CD4-positive, alpha-beta T cell treated with Interleukin-2 at 100 ng/mL for 4 hours (primary cell): ENCODE measurements around the gene PROKR2.

ENCODE experiments used
- DNase-seq: peaks from one replicate; pipeline ENCODE4 v3.0.0-alpha.2; 2020; ENCODE audit warnings: low spot score

Gene PROKR2

DNA sequence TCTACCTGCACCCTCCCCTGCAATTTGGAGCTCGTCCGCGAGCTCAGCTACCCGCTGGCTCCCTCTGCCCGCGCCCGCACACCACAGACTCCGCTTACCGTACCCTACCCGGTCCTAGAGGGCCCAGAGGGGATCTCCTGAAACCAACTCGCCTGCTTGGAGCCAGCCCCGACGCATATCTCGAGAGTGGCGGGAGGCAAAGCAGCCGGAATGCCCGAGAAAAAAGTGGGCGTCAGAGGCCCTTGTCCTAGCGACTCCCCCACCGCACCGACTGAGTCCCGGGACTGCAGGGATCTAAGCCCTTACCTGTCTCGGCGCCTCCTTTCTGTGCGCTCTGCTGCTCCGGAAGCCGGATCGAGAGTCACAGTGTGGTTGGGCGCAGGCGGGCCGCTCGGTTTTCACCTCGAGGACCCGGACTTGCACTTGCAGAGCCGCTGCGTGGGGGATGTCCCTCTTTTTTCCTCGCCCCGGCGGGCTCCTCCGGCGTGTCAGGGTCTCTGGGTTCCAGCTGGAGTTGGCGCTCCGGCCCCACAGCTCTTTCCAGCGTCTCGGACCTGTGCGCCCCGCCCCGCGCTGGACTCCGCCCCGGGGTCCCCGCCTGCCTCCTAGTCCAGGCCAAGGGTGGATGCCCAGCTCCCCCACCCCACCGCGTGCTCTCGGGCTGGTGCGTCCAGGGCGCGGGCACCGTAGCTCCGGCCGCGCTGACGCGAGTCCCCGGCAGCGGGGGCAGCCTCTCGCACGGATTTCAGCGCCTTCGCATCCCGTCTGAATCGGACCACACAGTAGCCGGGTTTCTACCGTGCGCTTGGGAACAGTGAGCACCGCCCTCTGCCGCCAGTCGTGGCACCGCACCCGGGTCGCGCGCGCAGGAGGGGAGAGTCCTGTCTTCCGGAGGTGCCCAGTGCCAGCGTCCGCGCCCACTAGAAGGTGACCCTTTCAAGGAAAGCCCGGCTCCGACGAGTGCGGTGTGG, at the start of gene PROKR2:
Gene PROKR2, minus strand, starts transcription at position 767 of the 971 bp plus-strand sequence. CDS start 2,585 bp downstream, outside the sequence.
- no peak for DNase-seq

- DNase-seq = no peak
Measured at GRCh38 chr20:5364997-5365597, 48.3 kb upstream of the PROKR2 start.

DNA sequence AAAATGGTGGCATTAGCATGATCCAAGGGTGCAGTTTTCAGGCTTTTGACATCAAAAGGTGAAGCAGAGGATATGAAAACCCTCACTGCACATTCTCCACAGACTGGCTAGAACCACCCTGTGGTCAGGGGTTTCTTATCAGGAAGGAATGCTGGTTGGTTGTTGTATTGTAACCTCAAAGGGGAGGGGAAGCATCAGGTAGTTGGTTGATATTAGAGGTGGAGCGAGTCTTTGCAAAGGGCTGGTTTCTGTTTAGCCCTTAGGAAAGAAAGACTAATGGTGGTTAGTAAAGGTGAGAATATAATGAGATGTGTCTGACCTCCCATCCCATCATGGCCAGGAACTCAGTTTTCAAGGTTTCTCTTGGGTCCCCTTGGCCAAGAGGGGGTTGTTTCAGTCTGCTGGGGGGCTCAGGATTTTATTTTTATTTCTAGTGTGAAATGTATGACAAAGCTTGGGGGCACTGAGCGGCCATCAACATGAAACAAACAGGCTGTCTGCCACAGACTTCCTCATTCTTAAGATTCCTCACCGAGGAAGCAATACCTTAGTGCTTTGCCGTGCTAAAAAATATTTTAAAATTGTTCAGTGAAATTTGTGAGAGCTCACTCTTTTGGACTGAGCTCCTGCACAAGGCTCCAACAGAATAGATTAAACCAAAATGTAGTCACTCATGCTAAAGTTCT, 47.5 kb upstream of the PROKR2 start:
- DNase-seq = no peak

- no peak for DNase-seq
Measured at GRCh38 chr20:5362771-5363170, 46.0 kb upstream of the PROKR2 start.

DNA sequence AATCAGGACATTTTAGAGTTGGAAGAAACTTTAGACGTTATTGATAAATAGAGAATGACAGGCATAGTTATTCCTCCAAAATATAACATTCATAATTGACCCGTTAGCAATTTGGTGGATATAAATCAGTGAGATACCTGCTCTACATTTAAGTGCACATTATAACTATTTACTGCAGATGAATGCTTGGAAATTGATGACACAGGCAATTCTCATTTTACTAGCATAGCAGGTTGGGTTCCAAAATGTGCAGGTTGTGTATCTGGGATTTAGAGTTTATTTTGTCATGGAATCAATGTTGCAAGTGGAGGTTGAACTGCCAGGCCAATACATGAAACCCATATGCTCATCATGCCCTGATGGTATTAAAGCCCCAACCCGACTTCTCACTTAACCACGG, 44.4 kb upstream of the PROKR2 start:
- no peak for DNase-seq

- DNase-seq = no peak
Measured at GRCh38 chr20:5357946-5358345, 41.2 kb upstream of the PROKR2 start.

- DNase-seq = no peak
Measured at GRCh38 chr20:5356941-5357340, 40.2 kb upstream of the PROKR2 start.

- DNase-seq = no peak
Measured at GRCh38 chr20:5354901-5355300, 38.1 kb upstream of the PROKR2 start.

GRCh38 chr20:5353624-5354496, 37.1 kb upstream of the PROKR2 start:
- no peak for DNase-seq

- DNase-seq = no peak
Measured at GRCh38 chr20:5349448-5349847, 32.7 kb upstream of the PROKR2 start.

- DNase-seq = no peak
Measured at GRCh38 chr20:5342021-5342420, 25.3 kb upstream of the PROKR2 start.

DNA sequence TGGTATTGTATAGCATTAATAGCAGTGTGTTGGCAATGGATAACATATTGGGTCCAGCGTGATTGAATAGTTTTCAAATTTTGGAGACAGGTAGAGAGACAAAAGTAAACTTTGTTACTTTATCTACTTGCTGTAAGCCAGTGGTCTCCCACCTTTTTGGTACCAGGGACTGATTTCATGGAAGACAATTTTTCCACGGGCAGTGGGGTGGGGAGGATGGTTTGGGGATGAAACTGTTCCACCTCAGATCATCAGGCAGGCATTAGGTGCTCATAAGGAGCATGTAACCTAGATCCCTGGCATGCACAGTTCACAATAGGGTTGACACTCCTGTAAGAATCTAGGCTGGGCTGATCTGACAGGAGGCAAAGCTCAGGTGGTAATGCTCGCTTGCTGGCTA, 14.6 kb upstream of the PROKR2 start:
- no peak for DNase-seq

GRCh38 chr20:5328268-5328667, 11.5 kb upstream of the PROKR2 start:
- no peak for DNase-seq

DNA sequence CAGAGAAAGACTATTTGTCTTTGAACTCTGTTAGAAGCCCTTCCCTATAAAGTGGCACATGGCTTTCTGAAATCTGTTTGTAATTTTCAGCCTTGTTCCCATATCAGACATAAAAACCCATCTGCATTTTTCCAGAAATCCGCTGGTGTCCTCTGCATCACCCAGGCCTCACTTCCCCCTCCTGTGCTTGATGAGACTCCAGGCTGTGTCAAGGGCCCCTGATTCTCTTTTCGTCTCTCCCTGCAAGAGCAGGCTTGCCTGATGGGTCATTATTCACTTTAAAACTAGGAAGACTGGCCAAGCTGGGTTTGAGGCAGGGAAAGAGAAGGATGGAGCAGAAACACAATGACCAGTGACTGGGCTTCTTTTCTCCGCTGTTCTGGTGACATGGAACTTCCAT, 10.6 kb upstream of the PROKR2 start:
- no peak for DNase-seq

GRCh38 chr20:5315807-5316187, 957 bp downstream of the PROKR2 start:
- DNase-seq = no peak

GRCh38 chr20:5313916-5314315, 2.8 kb downstream of the PROKR2 start:
- DNase-seq = no peak

DNA sequence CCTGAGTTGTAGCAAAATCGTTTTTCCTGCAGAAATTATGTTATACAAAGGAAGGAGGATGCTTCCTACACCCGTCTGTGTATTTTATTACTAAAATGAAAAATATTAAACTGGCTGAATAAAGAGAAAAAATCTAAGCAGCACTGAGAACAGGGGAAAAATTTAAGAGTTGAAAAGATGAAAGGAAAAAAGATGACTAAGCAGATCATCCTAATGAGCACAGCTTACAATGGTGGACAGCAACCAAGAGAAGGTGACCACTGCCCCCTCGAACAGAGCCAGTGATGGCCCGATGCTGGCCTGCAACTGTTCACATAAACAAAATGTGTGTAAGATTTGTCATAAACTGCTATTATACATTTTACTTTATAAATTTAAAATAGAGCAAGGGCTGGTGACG, 4.2 kb downstream of the PROKR2 start:
- DNase-seq = no peak

DNA sequence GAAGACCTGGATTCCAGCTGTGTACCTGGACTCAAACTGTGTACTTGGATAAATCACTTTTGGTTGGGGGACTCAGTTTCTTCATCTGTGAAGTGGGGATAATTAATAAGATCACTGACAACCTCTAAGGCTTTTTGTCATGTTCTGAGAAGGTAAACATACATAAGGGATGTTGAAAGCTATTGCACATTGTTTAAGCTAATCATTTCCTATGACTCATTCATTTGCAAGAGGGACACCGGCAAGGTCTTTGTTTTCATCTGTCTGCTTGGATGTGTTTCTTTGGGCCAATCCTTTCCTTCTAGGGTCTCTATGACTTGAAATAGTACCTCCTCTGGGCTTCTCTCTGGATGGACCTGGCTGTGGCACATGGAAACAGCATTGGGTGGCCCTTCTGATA, 6.8 kb downstream of the PROKR2 start:
- no peak for DNase-seq

- no peak for DNase-seq
Measured at GRCh38 chr20:5298811-5299210, 17.9 kb downstream of the PROKR2 start.

DNA sequence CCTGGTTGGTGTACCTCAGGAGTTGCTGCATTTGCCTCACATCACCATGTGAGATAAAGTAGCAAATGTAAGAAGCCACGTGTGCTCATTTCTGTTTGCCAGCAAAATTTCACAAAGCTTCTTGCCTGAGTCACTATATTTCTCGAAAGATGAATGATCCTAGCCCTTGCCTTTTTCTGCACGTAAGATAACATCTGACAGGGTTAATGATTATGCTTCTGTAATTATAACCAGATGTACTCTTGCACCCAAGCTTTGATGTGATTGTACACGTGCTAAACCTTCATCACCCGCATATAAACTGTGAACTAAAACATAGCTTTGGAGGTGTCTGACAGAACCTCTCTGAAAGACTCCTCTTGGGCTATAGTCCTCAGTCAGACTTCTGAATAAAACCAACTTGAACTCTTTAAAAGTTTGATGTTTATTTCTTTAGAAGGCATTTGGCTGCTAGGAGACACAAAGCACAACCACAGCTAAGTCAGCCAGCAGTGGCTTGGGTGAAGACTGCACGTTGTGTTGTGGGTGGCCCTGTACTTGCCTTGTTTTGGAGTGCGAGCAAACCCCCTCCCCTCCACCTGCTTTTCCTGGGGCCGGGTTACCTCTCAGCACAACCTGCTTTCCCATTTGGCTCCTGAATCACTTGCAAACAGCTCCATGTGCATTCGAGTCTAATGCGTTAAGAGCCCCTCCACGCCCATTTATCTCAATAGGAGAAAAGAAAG, 19.3 kb downstream of the PROKR2 start:
- no peak for DNase-seq

DNA sequence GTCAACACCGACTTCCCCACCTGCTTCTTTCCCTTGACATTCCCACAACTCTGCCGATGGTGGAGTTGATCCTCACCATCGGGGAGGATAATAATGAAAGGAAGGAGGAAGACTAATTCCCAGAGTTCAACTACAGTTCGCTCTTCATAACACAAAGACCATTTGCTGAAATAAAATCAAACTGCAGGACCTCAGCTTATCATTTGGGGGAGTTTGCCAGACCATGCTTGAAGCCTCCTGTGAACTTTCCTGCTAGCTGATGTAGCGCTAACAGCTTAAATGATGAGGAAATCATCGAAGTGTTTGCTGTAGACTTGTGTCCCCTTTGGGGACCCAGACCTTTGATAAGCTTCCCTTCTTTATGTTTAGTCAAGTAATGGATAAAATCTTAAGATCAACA, 26.2 kb downstream of the PROKR2 start:
- DNase-seq = no peak
